Head of caudate nucleus (tissue), 42 donors: ENCODE measurements around the gene TMEM170A.
"Not testable (repeated sequence)": the region's sequence is repeated elsewhere in the genome, so short reads cannot be mapped to it uniquely, and the experiment has no call there.

Experiments
- DNase-seq, 42 donors: peaks; one replicate each; pipeline versions ENCODE4 v3.0.0 to v3.0.0-alpha.2; 2020 to 2021; ENCODE audit warnings: mixed read lengths in 7 of 42
- intact Hi-C: fragments of 100-400 bp; cut with DNase I; formaldehyde crosslinking; loops from one replicate; pipeline ENCODE4 v1.15.0; 2022

Gene TMEM170A, protein sequence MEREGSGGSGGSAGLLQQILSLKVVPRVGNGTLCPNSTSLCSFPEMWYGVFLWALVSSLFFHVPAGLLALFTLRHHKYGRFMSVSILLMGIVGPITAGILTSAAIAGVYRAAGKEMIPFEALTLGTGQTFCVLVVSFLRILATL

DNA sequence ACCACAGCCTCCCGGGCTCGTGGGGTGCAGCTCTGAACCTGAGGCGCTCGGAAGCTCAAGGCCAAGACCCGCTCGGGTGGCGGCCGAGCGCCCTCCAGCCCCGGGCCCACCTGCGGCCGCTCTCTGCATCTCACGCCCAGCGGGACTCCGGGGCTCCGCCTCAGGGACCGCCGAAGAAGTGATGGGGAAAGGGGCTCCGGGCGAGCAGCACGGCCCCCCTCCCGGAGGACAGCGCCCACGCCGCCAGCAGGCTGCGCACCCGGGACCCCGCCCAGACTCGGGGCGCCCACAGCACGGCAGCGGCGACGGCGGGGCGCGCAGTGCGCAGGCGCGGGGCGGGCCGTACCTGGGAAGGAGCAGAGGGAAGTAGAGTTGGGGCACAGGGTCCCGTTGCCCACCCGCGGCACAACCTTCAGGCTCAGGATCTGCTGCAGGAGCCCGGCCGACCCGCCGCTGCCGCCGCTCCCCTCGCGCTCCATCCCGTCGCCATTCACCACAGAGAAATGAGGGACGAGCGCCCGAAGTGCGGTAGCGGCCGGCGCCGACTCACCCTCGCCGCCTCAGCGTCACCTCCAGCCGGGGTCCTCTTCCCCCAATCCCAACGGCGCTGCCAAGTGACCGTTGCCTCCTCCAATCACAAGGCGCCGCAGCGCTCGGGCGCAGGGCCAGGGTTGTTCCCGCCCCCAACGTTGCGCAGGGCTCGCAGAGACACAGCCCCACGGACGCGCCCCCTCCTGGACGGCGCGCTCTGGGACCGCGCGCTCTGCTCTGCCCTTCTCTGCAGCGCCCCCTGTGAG lies at the start of gene TMEM170A:
Gene TMEM170A (minus strand): TSS at position 568 of the 797 bp plus-strand sequence. CDS start 89 bp downstream, at position 479.
- DNase-seq, result peak; percentile 97 to 100 (median 99)
- intact Hi-C loops, result loop anchor here (10.0 kb wide), 2 partner anchors 160 to 300 kb away; partner anchors contain the start of gene ADAT1

DNA sequence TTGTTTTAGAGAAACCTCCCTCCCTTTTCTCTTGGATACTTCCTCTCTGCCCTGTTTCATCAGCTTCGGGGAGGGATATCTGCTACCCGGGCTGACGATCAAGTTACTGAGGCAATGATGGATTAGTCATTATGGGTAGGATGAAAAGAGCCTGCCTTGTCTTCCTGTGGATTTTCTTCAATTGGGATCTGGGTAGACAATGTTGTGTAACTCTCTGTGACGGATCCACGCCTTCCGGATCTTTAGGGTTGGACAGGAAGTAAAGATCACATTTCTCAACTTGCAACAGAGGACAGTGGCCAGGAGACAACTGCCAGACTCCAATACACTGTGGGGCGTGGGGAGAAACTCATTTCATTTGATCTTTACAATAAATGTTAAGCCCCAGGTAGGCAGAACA lies 42.1 kb upstream of the TMEM170A start:
- peak in 4 of 42 donors; percentile 20 to 44 (median 24) for DNase-seq
- intact Hi-C loops, result no loop called here

DNA sequence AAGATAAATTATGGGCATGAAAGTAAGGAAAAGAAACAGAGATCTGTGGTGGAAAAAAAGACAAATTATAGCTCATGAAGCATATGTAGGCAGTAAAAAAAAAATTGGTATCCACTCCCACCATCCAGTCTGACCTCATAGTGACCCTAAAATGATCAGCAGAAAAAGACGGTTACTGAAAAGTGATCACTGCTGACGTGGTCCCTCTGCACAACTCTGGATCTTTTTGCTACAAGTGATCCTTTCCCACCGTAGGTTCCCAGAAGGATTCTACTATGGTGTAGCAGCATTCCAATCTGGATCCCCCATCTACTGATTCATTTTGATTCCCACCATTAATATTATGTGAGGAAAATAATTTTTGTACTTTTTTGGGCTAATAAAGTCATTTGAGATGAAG lies 41.6 kb upstream of the TMEM170A start:
- DNase-seq, result no peak
- intact Hi-C loops, result no loop called here

DNA sequence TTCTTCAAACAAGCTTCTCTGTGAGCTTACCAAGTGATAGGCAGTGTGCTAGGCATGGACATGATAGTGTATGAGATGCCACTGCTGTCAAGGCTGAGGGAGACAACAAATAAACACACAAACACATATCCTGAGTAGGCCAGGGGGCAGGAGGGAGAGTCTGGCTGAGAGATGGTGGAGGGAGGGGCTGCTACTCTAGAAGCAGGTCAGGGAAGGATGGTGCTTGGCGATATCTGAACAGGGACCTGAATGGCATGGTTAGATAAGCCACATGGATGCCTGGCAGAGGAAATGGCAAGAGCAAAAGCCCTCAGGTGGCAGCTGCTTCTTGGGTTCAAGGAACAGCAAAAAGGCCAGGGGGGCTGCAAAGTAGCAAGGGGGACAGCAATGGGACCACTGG lies 39.3 kb upstream of the TMEM170A start:
- DNase-seq, result no peak
- intact Hi-C loops, result no loop called here

DNA sequence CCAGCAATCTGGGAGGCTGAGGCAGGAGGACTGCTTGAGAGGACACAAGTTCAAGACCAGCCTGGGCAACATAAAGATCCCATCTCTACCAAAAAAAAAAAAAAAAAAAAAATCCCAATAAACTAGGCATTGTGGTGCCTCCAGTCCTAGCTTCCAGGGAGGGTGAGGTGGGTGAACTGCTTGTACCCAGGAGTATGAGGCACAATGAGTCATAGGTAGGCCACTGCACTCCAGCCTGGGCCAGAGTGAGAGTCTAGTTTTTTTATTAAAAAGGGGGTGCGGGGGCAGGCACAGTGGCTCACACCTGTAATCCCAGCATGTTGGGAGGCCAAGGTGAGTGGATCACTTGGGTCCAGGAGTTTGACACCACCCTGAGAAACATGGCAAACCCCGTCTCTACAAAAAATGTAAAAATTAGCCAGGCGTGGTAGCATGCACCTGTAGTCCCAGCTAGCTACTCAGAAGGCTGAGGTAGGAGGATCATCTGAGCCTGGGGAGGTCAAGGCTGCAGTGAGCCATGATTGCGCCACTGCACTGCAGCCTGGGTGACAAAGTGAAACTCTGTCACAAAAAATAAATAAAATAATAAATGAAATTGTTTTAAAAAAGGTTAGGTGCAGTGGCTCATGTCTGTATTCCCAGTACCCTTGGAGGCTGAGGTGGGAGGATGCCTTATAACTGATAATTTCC lies 38.6 kb upstream of the TMEM170A start:
- DNase-seq, result no peak
- intact Hi-C loops, result no loop called here

DNA sequence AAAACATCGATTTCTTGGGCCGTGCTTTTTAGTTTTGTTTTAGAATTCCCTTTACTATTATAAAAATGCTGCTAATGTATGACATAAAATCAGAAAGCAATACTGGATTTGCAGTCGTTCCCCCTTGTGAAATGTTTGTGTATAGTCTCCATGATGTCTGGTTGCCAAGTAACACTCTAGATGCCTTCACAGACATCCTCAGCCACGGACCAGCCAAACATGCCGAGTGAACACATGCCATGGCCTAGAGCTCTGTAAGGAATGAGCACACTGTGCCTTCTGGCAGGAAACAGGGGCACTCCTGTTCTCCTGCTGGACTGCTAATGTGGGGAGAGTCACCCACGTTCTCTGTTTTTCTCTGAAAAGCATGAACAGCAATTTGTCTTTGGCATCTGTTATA lies 37.3 kb upstream of the TMEM170A start:
- intact Hi-C loops, result not testable (repeated sequence)
- DNase-seq, result peak in 8 of 42 donors; percentile 13 to 52 (median 32)

DNA sequence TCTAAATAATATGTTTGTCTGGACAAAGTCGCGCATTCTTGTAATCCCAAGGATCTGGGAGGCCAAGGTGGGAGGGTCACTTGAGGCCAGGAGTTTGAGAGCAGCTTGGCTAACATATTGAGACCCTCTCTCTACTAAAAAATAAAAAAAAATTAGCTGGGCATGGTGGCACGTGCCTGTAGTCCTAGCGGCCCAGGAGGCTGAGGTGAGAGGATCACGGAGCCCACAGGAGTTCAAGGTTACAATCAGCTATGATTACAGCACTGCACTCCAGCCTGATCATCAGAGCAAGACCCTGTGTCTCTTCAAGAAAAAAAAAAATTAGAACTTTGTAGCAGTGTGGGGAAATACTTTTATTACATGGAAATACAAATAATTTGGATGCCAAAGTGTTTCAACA lies 36.9 kb upstream of the TMEM170A start:
- no peak for DNase-seq
- intact Hi-C loops, result no loop called here

- peak in 41 of 42 donors; percentile 47 to 94 (median 87) for DNase-seq
- intact Hi-C loops, result not testable (repeated sequence)
Measured at GRCh38 chr16:75498605-75499322, 34.3 kb upstream of the TMEM170A start.

- peak in 4 of 42 donors; percentile 13 to 60 (median 49) for DNase-seq
- intact Hi-C loops, result no loop called here
Measured at GRCh38 chr16:75497558-75497957, 33.1 kb upstream of the TMEM170A start.

- peak; percentile 44 to 90 (median 81) for DNase-seq
- intact Hi-C loops, result no loop called here
Measured at GRCh38 chr16:75495076-75495674, 30.7 kb upstream of the TMEM170A start, which contains the start of gene CHST6. Gene CHST6 (minus strand): TSS chr16:75495441. CDS start chr16:75479828, 15,613 bp downstream.

DNA sequence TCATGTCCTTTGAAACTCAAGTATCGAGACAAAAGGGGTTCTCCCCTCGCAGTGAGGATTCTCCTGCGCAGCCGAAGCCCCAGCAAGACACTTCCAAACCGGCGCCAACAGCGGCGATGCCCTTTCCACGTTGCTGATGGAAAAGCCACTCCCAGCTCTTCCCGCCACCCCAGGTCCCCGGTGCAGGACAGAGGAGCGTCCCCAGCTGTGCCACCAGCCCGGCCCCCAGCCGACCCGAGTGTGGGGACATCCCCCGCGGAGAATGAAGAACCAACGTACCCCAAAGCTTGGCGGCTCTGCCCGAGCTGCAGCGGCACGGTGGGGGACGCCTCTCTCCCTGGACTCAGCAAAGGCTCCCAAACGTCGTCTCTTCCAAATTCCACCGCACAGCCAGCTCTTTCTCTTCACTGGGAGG lies 30.2 kb upstream of the TMEM170A start:
- peak in 33 of 42 donors; percentile 11 to 69 (median 29) for DNase-seq
- intact Hi-C loops, result no loop called here

DNA sequence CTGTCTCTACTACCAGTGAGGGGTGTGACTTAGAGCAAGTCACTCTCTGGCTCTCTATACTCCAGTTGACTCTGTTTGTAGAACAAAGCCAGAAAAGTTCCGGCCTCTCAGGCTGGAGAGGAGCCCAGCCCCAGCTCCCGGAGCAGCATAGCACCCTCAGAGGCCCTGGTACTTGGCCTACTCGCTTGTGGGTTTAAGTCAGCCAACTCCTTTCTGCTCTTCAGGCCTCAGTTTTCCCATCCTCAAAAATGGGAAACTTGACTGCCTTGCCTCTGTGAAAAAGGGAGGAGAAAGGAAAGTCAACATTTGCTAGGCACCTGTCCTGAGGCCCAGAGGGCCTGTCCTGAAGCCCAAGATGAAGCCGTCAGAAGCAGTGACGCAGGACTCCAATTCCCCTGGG lies 29.7 kb upstream of the TMEM170A start:
- DNase-seq, result peak in 4 of 42 donors; percentile 19 to 34 (median 20)
- intact Hi-C loops, result no loop called here

GRCh38 chr16:75491876-75492275 lies 27.4 kb upstream of the TMEM170A start:
- intact Hi-C loops, result no loop called here

GRCh38 chr16:75488322-75488721 lies 23.8 kb upstream of the TMEM170A start:
- intact Hi-C loops, result no loop called here
- DNase-seq, result no peak

More at GRCh38 chr16:75491876-75492275, 27.4 kb upstream of the TMEM170A start:
- peak; percentile 51 to 91 (median 81) for DNase-seq

DNA sequence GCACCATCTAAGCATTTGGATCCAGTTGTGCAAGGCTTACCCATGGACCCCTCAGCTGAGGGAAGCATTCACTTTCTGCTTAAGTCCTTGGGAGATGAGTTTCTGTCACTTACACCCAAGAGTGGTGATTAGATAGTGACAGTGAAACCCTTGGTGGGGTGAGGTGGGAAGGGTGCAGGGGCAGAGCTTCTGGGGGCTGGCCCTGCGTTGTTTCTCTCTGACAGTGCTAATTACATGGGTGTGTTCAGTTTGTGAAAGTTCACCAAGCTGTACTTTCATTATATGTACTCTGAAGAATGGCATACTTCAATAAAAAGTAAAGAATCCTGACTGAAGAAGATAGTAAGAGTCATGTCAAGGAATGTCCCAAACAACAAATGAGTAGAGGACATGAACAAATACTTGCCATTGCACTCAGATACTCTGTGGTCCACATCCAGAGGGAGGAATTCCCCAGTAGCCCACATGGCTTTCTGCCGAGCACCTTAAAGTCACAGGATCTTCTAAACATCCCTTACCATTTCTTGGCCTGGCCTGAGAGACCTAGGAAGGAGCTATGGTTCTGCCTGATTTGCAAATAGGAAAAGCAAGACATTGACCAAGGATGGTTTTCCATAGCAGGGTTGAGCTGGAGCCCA lies 22.3 kb upstream of the TMEM170A start:
- no peak for DNase-seq
- intact Hi-C loops, result no loop called here

DNA sequence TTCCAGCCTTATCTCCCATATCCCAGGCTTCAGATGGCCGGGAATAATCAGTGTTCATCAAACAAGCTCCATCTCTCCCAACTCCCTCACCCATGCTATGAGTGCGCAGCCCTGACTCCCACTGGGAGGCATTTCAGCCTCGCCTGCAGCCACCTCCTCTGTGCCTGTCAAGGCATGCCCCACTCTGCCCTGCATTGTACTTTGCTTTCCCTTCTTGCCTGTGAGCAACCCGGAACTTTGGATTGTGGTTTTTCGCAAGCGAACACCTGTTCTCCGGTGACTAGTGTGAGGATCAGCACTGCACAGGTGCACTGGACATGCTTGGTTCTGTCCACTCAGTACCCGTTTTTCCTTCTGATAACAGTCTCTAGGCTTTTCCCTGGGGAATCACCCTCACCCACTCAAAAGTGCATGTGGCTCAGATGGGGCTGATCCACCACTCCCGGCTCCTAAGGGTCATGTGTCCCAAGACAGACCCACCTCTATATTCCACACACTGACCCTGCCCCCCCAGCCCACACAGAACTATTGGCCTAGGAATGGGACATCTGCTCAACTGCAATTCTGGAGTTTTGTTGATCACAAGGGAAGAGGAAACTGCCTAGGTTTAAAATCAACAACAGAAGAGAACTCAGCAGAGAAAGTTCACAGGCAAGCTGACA lies 21.7 kb upstream of the TMEM170A start:
- DNase-seq, result no peak
- intact Hi-C loops, result no loop called here

GRCh38 chr16:75485230-75486013 lies 20.9 kb upstream of the TMEM170A start:
- intact Hi-C loops, result no loop called here
- no peak for DNase-seq
